Uterus (tissue), 2 donors: ENCODE measurements around the gene PCDHB16.
"Not testable (repeated sequence)": the region's sequence is repeated elsewhere in the genome, so short reads cannot be mapped to it uniquely, and the experiment has no call there.

ENCODE experiments used
- CTCF ChIP-seq, 4 experiments: fragments of 200-600 bp in 2 of 4; fragments of 450-650 bp in 2 of 4; sonication (generic) in 2 of 4; IDR thresholded peaks; one replicate each; pipeline ENCODE4 v1.5.1; 2016 to 2019; ENCODE audit warnings: antibody characterized with exemption in 4 of 4, mild to moderate bottlenecking in 2 of 4, moderate library complexity in 1 of 4
- POLR2A ChIP-seq, 2 donors: fragments of 450-650 bp; IDR thresholded peaks; one replicate each; pipeline ENCODE4 v1.6.1; 2016; ENCODE audit warnings: antibody characterized with exemption in 2 of 2, mild to moderate bottlenecking in 1 of 2, moderate library complexity in 1 of 2

DNA sequence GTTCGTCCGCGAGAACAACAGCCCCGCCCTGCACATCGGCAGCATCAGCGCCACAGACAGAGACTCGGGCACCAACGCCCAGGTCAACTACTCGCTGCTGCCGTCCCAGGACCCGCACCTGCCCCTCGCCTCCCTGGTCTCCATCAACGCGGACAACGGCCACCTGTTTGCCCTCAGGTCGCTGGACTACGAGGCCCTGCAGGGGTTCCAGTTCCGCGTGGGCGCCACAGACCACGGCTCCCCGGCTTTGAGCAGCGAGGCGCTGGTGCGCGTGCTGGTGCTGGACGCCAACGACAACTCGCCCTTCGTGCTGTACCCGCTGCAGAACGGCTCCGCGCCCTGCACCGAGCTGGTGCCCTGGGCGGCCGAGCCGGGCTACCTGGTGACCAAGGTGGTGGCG lies 28.1 kb downstream of the PCDHB16 start:
- not testable (repeated sequence) for TF ChIP-seq CTCF, POLR2A (IDR thresholded peaks at IDR 0.05)
